ACC112 (cell line): ENCODE data around the gene PTGFRN.
"Not testable (repeated sequence)": the region's sequence is repeated elsewhere in the genome, so short reads cannot be mapped to it uniquely, and the experiment has no call there.

Experiments
- H2AFZ ChIP-seq: fragments of 200-600 bp; sonication (generic); one replicate; pipeline ENCODE4 v1.6.0; 2017; ENCODE audit warnings: antibody characterized with exemption, low read length; ENCODE audit not compliant: unreplicated experiment
- H3K27ac ChIP-seq: fragments of 200-600 bp; sonication (generic); 2 replicates; pipeline ENCODE4 v1.5.1; 2014; ENCODE audit warnings: low read depth, mild to moderate bottlenecking, antibody characterized with exemption, low read length, moderate library complexity
- H3K27me3 ChIP-seq: fragments of 200-600 bp; sonication (generic); 2 replicates; pipeline ENCODE4 v1.6.1; 2014; ENCODE audit warnings: mild to moderate bottlenecking, antibody characterized with exemption, low read length, moderate library complexity, mixed read lengths; ENCODE audit not compliant: insufficient read depth
- H3K36me3 ChIP-seq: fragments of 200-600 bp; sonication (generic); 2 replicates; pipeline ENCODE4 v1.6.1; 2016; ENCODE audit warnings: mild to moderate bottlenecking, antibody characterized with exemption, low read length, moderate library complexity, mixed read lengths; ENCODE audit not compliant: insufficient read depth
- H3K4me1 ChIP-seq: fragments of 200-600 bp; sonication (generic); one replicate; pipeline ENCODE4 v1.6.1; 2016; ENCODE audit warnings: low read length, mixed read lengths; ENCODE audit not compliant: insufficient read depth, unreplicated experiment, control insufficient read depth
- H3K4me3 ChIP-seq: fragments of 200-600 bp; sonication (generic); 2 replicates; pipeline ENCODE4 v1.5.1; 2014; ENCODE audit warnings: mild to moderate bottlenecking, low read depth, low read length
- H3K79me2 ChIP-seq: fragments of 200-600 bp; sonication (generic); one replicate; pipeline ENCODE4 v1.6.0; 2016; ENCODE audit warnings: low read length; ENCODE audit not compliant: control insufficient read depth, unreplicated experiment, insufficient read depth

Gene PTGFRN

DNA sequence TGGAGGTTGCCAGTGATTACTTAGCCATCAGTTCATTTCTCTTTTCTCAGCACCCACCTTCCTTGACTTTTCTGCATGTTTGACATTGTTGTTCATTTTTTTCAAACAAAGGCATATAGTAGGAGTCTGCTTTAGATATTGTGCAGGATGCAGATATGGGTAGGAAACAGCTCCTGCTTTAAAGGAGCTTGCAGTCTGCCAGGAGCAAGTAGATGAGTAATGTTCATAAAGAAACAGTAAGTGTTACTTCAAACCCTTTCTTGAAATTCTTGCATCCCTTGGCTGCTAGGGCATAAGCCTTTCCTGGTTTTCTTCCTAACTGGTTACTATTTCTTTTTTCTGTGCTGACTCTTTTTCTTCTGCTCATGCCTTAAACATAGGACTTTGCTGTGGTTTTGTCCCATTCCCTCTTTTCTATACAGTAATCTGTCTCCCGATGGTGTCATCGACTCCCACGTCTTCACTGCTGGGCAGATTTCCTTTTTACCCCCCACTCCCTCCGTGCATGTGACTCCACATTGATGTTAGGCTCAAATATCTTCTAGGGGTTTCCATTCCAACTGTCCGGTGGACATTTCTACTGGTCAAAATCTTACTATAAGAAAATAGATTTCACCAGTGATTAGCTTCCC, 20.4 kb downstream of the PTGFRN start:
- H3K79me2 ChIP-seq: no peaks in the 10 kb centered on the region
- no peak overlapping the region for H3K4me3 ChIP-seq
- peaks cover 3% of the 10 kb centered on the region; the same call in 1 of the 2 replicates for H3K36me3 ChIP-seq
- H3K27ac ChIP-seq: no peak overlapping the region
- H3K4me1 ChIP-seq: peaks cover 11% of the 10 kb centered on the region
- H3K27me3 ChIP-seq: no peaks in the 10 kb centered on the region
- no peak overlapping the region for H2AFZ ChIP-seq

DNA sequence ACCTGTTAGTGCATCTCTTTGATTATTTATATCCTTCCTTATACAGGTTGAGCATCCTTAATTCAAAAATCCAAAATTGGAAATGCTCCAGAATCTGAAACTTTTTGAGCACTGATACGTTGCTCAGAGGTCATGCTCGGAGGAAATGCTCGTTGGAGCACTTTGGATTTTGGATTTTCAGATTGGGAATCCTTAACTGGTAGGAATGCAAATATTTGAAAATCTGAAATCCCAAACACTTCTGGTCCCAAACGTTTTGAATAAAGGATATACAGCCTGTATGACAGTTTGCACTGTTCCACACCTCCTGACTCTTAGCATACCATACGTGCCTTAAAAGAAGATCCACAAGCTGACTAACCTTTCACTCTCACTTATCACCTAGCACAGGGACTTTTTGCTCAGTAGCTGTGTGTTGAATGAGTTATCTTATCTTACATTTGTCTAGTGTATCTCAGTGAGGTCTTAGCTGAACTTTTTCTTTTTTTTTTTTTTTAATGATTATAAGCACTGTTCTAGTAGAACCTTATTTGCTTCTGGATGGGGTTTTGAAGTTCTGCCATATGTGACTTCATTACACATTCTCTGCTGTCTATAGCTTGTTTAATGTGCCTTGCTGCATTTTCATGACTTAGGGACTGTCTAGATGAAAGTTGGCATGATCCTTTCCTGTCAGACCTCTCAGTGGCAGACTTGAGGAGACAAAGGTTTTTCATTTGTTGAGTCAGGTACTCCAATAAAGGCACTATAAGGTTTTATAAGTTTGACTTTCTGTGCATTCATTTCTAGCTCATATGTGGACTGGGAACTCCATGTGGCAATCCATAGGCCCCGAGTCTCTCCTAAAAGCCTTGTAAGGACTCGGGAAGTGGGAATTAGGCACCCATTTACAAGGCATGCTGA, 21.6 kb downstream of the PTGFRN start:
- H3K4me3 ChIP-seq: no peak overlapping the region
- no peaks in the 10 kb centered on the region for H3K27me3 ChIP-seq
- H3K4me1 ChIP-seq: peaks cover 11% of the 10 kb centered on the region
- H3K36me3 ChIP-seq: peaks cover 3% of the 10 kb centered on the region; the same call in 1 of the 2 replicates
- no peak overlapping the region for H3K27ac ChIP-seq
- no peak overlapping the region for H2AFZ ChIP-seq
- H3K79me2 ChIP-seq: no peaks in the 10 kb centered on the region

DNA sequence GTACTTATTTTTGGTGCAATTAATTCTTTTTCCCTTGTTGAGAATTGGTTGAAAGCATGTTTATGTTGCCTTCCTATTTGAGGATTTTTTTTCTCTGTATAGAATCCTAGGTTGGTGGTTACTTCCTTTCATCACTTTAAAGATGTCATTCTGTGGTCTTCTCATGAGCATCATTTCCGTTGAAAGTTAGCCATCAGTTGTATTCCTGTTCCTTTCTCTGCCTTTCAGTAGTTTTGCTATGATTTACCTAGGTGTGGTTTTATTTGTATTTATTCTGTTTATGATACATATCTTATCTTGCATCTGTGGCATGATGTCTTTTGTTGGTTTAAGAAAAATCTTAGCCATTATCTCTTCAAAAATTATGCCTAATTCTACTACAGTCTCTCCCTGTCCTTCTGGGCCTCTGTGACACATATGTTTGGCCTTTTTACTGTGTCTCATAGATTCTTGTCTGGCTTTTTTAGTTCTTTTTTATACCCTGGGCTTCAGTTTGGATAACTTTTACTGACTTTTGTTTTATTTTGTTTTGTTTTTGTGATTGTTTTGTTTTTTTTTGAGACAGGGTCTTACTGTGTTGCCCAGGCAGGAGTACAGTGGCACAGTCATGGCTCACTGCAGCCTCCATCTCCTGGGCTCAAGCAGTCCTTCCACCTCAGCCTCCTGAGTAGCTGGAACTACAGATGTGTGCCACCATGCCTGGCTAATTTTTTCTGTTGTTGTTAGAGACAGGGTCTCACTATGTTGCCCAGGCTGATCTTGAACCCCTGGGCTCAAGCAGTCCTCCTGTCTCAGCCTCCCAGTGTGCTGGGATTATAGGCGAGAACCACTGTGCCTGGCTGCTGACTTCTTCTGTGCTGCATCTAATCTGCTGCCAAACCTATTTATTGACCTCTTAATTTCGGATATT, 24.1 kb downstream of the PTGFRN start:
- no peak overlapping the region for H3K4me3 ChIP-seq
- H2AFZ ChIP-seq: no peak overlapping the region
- no peaks in the 10 kb centered on the region for H3K27me3 ChIP-seq
- peaks cover 3% of the 10 kb centered on the region; the same call in 1 of the 2 replicates for H3K36me3 ChIP-seq
- no peak overlapping the region for H3K27ac ChIP-seq
- H3K79me2 ChIP-seq: no peaks in the 10 kb centered on the region
- H3K4me1 ChIP-seq: no peaks in the 10 kb centered on the region

DNA sequence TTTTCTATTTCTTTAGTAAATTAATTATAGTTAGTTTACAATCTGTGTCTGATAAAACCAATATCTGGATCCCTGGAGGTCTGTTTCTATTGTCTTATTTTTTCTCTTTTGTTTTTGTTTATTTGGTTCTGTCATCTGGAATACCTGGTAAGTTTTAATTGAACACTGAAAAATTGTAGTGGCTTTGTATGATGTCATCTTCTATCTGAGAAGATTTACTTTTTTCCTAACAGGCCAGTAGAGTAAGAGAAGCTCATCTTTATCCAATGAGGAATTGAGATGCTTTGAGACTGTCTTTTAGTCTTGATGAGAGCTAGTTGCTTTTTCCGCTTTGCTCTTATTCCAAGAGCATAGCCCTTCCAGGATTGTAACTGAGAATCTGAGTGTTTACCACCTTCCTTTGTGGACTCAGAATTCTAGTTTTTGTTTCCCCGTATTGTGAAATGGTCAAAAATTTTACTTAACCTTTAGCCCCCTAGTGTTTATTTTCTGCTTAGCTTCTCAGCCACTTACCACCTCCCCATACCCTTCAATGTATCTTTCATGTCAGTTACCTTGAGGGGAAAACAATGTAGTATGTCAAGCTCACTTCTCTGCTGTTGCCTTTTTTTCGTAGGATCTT, 25.0 kb downstream of the PTGFRN start:
- H3K4me1 ChIP-seq: no peaks in the 10 kb centered on the region
- H2AFZ ChIP-seq: no peak overlapping the region
- H3K4me3 ChIP-seq: no peak overlapping the region
- no peaks in the 10 kb centered on the region for H3K27me3 ChIP-seq
- H3K79me2 ChIP-seq: no peaks in the 10 kb centered on the region
- peaks cover 3% of the 10 kb centered on the region; the same call in 1 of the 2 replicates for H3K36me3 ChIP-seq
- no peak overlapping the region for H3K27ac ChIP-seq

DNA sequence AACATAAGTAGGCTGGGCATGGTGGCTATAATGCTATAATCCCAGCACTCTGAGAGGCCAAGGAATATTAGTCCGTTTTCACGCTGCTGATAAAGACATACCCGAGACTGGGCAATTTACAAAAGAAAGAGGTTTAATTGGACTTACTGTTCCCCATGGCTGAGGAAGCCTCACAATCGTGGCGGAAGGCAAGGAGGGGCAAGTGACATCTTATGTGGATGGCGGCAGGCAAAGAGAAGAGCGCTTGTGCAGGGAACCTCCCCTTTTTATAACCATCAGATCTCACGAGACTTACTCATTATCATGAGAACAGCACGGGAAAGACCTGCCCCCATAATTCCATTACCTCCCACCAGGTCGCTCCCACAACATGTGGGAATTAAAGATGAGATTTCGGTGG, 28.5 kb downstream of the PTGFRN start:
- no peak overlapping the region for H3K4me3 ChIP-seq
- H3K79me2 ChIP-seq: no peaks in the 10 kb centered on the region
- H3K27ac ChIP-seq: no peak overlapping the region
- no peaks in the 10 kb centered on the region for H3K4me1 ChIP-seq
- H3K36me3 ChIP-seq: no peaks in the 10 kb centered on the region
- H2AFZ ChIP-seq: no peak overlapping the region
- no peaks in the 10 kb centered on the region for H3K27me3 ChIP-seq

DNA sequence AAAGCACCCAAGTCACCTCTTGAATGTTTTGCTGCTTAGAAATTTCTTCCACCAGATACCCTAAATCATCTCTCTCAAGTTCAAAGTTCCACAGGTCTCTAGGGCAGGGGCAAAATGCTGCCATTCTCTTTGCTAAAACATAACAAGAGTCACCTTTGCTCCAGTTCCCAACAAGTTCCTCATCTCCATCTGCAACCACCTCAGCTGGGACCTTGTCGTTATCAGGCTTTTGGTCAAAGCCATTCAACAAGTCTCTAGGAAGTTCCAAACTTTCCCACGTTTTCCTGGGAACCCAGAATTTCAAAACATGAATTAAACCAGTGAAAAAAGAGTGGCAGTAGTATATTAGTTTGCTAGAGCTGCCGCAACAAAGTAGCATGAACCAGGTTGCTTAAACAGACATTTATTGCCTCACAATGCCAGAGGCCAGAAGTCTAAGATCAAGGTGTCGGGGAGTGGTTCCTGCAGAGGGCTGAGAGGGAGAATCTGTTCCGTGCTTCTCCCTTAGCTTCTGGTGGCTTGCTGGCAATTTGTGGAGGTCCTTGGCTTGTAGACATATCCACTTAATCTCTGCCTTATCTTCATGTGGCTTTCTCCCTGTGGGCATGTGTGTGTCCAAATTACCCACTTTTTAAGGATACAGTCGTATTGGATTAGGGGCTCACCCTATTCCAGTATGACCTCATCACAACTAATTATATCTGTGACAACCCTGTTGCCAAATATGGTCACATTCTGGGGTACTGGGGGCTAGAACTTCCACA, 30.2 kb downstream of the PTGFRN start:
- not testable (repeated sequence) for H2AFZ ChIP-seq, H3K27ac ChIP-seq, H3K27me3 ChIP-seq, H3K4me3 ChIP-seq, H3K79me2 ChIP-seq, H3K4me1 ChIP-seq, H3K36me3 ChIP-seq

DNA sequence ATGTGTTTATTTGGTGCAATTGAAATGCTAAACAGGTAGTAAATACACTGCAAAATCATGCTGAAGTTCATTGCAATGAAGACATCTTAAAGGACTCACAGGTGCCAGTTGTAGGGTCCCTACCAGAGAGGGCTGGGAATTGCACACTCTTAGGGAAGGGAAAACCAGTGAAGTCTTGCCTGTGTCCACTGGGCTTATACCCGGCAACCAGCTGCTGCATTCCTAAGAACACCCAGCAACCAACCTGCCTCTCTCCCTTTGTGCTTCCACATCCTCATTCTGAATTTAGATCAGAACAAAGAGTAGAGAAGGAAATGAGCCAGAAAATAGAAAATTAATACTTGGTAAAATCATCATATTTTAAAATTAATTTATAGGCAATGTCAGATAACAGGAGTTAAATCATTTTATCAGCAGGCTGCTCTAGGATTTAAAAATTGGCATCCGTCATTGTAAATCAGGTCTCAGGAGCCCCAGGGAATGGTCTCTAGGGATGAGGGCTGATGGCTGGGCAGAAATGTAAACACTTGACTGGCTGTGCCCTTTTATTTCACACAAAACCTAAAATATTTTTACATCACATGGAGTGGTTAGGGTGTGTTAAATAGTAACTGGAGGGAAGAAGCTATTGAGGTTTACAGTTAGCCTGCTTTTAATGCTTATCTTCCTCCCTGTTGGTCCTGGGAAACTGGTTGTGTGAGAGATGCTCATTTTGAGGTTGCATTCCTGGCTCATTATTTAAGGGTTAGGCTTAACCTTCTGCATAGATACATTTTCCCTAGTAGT, 31.3 kb downstream of the PTGFRN start:
- Histone ChIP-seq H3K27me3 (no peaks in the 10 kb centered on the region), H3K27ac (no peak overlapping the region), H3K79me2 (no peaks in the 10 kb centered on the region), H3K36me3 (no peaks in the 10 kb centered on the region), H3K4me1 (no peaks in the 10 kb centered on the region), H3K4me3 (no peak overlapping the region), H2AFZ (no peak overlapping the region)

DNA sequence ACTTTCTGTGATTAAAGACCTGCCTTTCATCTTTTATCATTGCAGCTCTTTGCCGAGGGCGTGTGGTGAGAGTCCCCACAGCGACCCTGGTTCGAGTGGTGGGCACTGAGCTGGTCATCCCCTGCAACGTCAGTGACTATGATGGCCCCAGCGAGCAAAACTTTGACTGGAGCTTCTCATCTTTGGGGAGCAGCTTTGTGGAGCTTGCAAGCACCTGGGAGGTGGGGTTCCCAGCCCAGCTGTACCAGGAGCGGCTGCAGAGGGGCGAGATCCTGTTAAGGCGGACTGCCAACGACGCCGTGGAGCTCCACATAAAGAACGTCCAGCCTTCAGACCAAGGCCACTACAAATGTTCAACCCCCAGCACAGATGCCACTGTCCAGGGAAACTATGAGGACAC, 32.0 kb downstream of the PTGFRN start:
- no peaks in the 10 kb centered on the region for H3K79me2 ChIP-seq
- H3K36me3 ChIP-seq: no peaks in the 10 kb centered on the region
- no peaks in the 10 kb centered on the region for H3K4me1 ChIP-seq
- no peak overlapping the region for H3K27ac ChIP-seq
- no peak overlapping the region for H3K4me3 ChIP-seq
- H2AFZ ChIP-seq: no peak overlapping the region
- no peaks in the 10 kb centered on the region for H3K27me3 ChIP-seq

DNA sequence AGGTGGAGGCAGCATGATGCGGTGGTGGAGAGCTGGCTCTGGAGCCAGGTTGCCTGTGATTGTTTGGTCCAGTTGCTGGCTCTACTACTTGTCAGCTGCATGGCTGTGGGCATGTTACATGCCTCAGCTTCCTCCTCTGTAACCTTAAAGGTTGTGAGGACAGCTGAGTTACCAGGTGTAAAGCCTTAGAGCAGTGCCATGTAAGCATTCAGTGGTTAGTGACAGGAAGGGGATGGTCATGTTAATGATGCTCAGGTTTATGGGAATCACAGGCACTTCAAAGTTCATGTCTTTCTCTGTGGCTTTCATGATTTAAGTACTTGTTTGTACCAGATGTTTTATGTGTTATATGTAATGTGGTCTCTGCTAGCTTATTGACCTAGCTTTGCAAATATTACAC, 32.6 kb downstream of the PTGFRN start:
- Histone ChIP-seq H3K4me1 (no peaks in the 10 kb centered on the region), H3K36me3 (no peaks in the 10 kb centered on the region), H3K27ac (no peak overlapping the region), H2AFZ (no peak overlapping the region), H3K79me2 (no peaks in the 10 kb centered on the region), H3K27me3 (no peaks in the 10 kb centered on the region), H3K4me3 (no peak overlapping the region)
